Subcutaneous abdominal adipose tissue (tissue), 5 donors: ENCODE data around the gene ABCC3.

Experiments
- H3K27ac ChIP-seq: one replicate; pipeline ENCODE4 v1.7.0; 2013; ENCODE audit warnings: low read depth, mild to moderate bottlenecking, inconsistent platforms, low read length, moderate library complexity
- H3K27me3 ChIP-seq, 5 donors: one replicate each; pipeline ENCODE4 v1.7.0; 2013; ENCODE audit warnings: low read length in 5 of 5, inconsistent platforms in 1 of 5; ENCODE audit not compliant: control insufficient read depth in 5 of 5, insufficient read depth in 4 of 5
- H3K36me3 ChIP-seq, 5 donors: one replicate each; pipeline ENCODE4 v1.7.0; 2013; ENCODE audit warnings: low read length in 5 of 5; ENCODE audit not compliant: control insufficient read depth in 5 of 5, insufficient read depth in 5 of 5
- H3K4me1 ChIP-seq, 5 donors: one replicate each; pipeline ENCODE4 v1.7.0; 2013; ENCODE audit warnings: low read length in 5 of 5, mild to moderate bottlenecking in 3 of 5, moderate library complexity in 1 of 5; ENCODE audit not compliant: control insufficient read depth in 5 of 5, insufficient read depth in 5 of 5
- H3K4me3 ChIP-seq, 5 donors: one replicate each; pipeline ENCODE4 v1.7.0; 2013; ENCODE audit warnings: low read length in 5 of 5, low read depth in 1 of 5
- H3K9ac ChIP-seq, 5 donors: one replicate each; pipeline ENCODE4 v1.7.0; 2013; ENCODE audit warnings: low read length in 5 of 5, mild to moderate bottlenecking in 4 of 5, moderate library complexity in 3 of 5
- H3K9me3 ChIP-seq, 5 donors: one replicate each; pipeline ENCODE4 v1.7.0; 2013; ENCODE audit warnings: low read length in 5 of 5; ENCODE audit not compliant: control insufficient read depth in 5 of 5
- donor health status: healthy.
- donor health status: healthy.
- donor health status: healthy.
- donor health status: healthy.
- donor health status: healthy.

ABCC3 gene

GRCh38 chr17:50689956-50690886, 55.5 kb downstream of the ABCC3 start:
- H3K36me3 ChIP-seq, result peaks cover 13 to 32% (median 22%) of the 10 kb centered on the region in 5 donors
- H3K27me3 ChIP-seq, result no peaks in the 10 kb centered on the region
- no peak overlapping the region for H3K9ac ChIP-seq
- no peak overlapping the region for H3K4me3 ChIP-seq
- no peaks in the 10 kb centered on the region for H3K9me3 ChIP-seq
- H3K4me1 ChIP-seq, result peaks cover 0 to 19% (median 9%) of the 10 kb centered on the region in 5 donors
- H3K27ac ChIP-seq, result no peak overlapping the region

GRCh38 chr17:50690887-50691549, 56.3 kb downstream of the ABCC3 start:
- no peaks in the 10 kb centered on the region for H3K9me3 ChIP-seq
- H3K27ac ChIP-seq, result no peak overlapping the region
- H3K36me3 ChIP-seq, result peaks cover 16 to 40% (median 30%) of the 10 kb centered on the region in 5 donors
- H3K4me3 ChIP-seq, result no peak overlapping the region
- peaks cover 0 to 19% (median 9%) of the 10 kb centered on the region in 5 donors for H3K4me1 ChIP-seq
- no peak overlapping the region for H3K9ac ChIP-seq
- H3K27me3 ChIP-seq, result no peaks in the 10 kb centered on the region

- H3K4me3 ChIP-seq, result no peak overlapping the region
- H3K27ac ChIP-seq, result no peak overlapping the region
- peaks cover 0 to 19% (median 8%) of the 10 kb centered on the region in 5 donors for H3K4me1 ChIP-seq
Observed at GRCh38 chr17:50691550-50692447, 57.1 kb downstream of the ABCC3 start.

GRCh38 chr17:50692448-50693035, 57.9 kb downstream of the ABCC3 start:
- Histone ChIP-seq H3K27ac (no peak overlapping the region), H3K36me3 (peaks cover 29 to 55% (median 45%) of the 10 kb centered on the region in 5 donors), H3K9me3 (no peaks in the 10 kb centered on the region), H3K4me1 (peaks cover 0 to 13% (median under 1%) of the 10 kb centered on the region in 5 donors), H3K4me3 (no peak overlapping the region), H3K9ac (no peak overlapping the region), H3K27me3 (no peaks in the 10 kb centered on the region)

More at GRCh38 chr17:50691550-50692447, 57.1 kb downstream of the ABCC3 start:
- peaks cover 23 to 47% (median 38%) of the 10 kb centered on the region in 5 donors for H3K36me3 ChIP-seq
- H3K9ac ChIP-seq, result no peak overlapping the region
- no peaks in the 10 kb centered on the region for H3K9me3 ChIP-seq
- H3K27me3 ChIP-seq, result no peaks in the 10 kb centered on the region

GRCh38 chr17:50693036-50693682, 58.5 kb downstream of the ABCC3 start:
- Histone ChIP-seq H3K36me3 (peaks cover 33 to 60% (median 51%) of the 10 kb centered on the region in 5 donors), H3K4me1 (peaks cover 0 to 12% (median 0%) of the 10 kb centered on the region in 5 donors), H3K9ac (no peak overlapping the region), H3K27me3 (no peaks in the 10 kb centered on the region), H3K27ac (no peak overlapping the region), H3K4me3 (no peak overlapping the region), H3K9me3 (no peaks in the 10 kb centered on the region)

- Histone ChIP-seq H3K36me3 (peaks cover 42 to 84% (median 73%) of the 10 kb centered on the region in 5 donors), H3K9ac (no peak overlapping the region), H3K9me3 (no peaks in the 10 kb centered on the region), H3K27me3 (no peaks in the 10 kb centered on the region), H3K4me3 (no peak overlapping the region), H3K4me1 (peaks cover 0 to 6% (median 0%) of the 10 kb centered on the region in 5 donors), H3K27ac (no peak overlapping the region)
Observed at GRCh38 chr17:50696365-50696879, 61.7 kb downstream of the ABCC3 start.

GRCh38 chr17:50697062-50697461, 62.4 kb downstream of the ABCC3 start:
- Histone ChIP-seq H3K4me1 (no peaks in the 10 kb centered on the region), H3K9ac (no peak overlapping the region), H3K27ac (no peak overlapping the region), H3K27me3 (no peaks in the 10 kb centered on the region), H3K9me3 (no peaks in the 10 kb centered on the region), H3K36me3 (peaks cover 44 to 85% (median 71%) of the 10 kb centered on the region in 5 donors), H3K4me3 (no peak overlapping the region)

GRCh38 chr17:50697663-50698272, 63.1 kb downstream of the ABCC3 start:
- peaks cover 40 to 77% (median 68%) of the 10 kb centered on the region in 5 donors for H3K36me3 ChIP-seq
- H3K27ac ChIP-seq, result no peak overlapping the region
- H3K27me3 ChIP-seq, result no peaks in the 10 kb centered on the region
- peaks cover 0 to 2% (median 0%) of the 10 kb centered on the region in 5 donors for H3K4me1 ChIP-seq
- H3K9me3 ChIP-seq, result no peaks in the 10 kb centered on the region
- no peak overlapping the region for H3K9ac ChIP-seq
- no peak overlapping the region for H3K4me3 ChIP-seq
